HG03439 (cell line): ENCODE results near the gene HIVEP3.
"Not testable (repeated sequence)": the region's sequence is repeated elsewhere in the genome, so short reads cannot be mapped to it uniquely, and the experiment has no call there.

ENCODE experiments used
- ATAC-seq: cut with Tn5 transposase; IDR thresholded peaks from one replicate; pipeline ENCODE4 v1.9.1; 2021; ENCODE audit warnings: mild to moderate bottlenecking, moderate library complexity; ENCODE audit not compliant: unreplicated experiment

HIVEP3 gene

DNA sequence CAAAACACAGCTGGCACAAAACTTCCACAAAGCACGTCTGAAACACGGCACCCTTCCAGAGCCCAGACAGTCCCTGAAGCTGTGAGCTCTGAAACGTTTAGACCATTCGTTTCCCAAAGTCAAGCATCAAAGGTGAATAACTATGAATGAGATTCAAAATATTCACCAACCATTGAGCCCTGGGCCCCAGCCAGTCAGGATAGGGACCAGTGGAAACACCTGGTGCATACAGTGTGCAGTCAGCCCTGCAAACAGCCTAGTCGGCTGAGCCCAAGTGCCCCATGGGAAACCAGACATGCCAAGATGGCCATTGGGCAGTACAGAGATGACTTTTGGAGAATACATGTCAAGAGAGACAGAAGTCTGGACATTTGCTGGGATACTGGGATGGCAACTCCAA, 343.9 kb downstream of the HIVEP3 start:
- ATAC-seq = no peak

DNA sequence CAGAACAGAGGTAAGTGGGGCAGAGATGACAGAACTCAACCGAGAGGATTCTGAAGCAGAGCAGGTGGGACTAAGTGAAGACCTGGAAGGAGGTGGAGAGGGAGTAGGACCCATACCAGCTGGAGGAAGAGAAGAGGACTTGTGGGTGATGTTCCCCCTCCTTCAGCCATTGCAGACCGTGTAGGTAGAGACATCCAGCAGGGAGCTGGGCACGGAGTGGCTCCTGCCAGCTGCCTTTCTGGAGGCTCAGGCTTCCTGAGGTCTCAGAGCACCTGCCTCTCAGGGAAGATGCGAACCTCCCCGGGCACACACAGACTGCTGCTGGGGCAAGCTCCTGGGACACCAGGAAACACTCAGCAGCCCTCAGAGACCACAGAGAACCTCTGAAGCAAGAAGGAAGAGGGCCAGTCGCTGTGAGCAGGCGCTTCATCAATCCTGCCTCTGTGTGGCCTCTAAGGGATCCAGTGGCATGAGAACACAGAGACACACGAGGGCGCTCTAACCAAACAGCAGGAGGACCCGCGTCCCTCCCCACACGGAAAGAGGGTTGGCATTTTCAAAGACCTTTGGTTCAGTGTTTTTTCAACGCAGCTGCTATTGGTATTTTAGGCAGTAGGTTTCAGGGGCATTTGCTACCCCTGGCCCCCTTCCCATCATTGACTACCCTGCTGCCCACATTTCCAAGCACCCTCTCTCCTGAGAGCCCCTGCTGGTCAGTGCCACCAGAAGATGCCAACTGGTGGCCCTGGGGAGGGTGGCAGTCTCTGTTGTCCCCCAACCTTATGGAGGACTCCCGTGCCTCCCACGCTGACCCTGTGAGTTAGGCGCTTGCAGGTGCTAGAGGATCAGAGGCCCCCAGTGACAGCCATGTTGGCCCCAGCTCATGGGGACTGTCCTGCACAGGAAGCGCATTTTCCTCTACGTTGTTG, 344.7 kb downstream of the HIVEP3 start:
- no peak for ATAC-seq

DNA sequence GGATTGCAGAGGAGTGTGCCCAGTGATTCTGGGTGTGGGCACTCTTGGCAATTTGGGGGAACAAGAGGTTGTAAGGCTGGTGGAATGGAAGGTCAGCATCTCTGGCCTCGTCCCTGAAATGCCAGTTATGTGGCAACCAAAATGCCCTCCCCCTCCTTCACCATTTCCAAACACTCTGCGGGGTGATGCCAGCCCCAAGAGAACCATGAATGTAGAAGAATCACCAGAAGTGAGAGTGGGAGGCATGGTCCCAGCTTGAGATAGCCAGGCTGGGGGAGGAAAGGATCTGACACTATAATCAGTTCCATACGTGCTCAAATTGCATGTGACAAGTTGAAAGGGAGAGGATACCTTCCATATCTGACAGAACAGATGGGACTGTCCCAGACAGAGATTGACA, 345.5 kb downstream of the HIVEP3 start:
- no peak for ATAC-seq

DNA sequence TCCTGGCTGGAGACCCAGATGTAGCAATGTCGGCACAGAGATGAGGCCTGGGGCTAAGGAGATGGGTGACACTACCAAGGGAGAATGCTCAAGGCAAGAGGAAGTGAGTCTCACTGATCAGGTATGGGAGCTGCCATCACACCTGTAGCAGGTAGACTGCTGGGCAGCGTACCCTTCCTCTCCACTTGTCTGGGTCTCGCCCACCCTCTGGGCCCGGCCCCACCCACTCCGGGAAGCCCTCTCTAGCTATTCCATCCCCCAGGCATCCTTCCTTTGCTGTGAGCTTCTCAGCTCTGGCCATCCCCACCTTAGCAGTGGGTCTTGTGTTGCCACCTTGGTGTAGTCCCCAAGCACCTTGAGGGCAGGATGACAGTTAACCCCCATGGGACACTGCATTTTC, 346.5 kb downstream of the HIVEP3 start:
- ATAC-seq = no peak

DNA sequence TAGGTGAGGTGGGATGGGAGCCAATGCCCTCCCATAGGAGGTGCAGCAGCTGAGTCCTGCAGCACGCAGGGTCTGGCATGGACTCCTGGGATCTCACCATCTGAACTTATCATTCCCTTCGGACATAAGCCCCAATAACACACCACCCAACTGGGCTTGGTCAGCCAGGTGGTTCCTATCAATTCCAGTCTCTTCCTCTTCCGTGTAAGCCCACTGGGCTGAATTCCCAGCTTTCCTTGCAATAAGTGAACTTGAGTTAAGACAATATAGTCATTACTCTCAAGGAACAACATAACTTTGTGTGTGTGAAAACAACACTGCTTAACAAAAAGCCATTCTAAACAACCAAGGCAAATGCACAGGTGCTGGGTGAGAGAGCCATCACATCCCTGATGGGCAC, 347.7 kb downstream of the HIVEP3 start:
- no peak for ATAC-seq

- ATAC-seq = no peak
Measured at GRCh38 chr1:41568204-41568603, 350.5 kb downstream of the HIVEP3 start.

GRCh38 chr1:41566969-41567368, 351.8 kb downstream of the HIVEP3 start:
- ATAC-seq = no peak

- ATAC-seq = no peak
Measured at GRCh38 chr1:41566274-41566885, 352.3 kb downstream of the HIVEP3 start.

DNA sequence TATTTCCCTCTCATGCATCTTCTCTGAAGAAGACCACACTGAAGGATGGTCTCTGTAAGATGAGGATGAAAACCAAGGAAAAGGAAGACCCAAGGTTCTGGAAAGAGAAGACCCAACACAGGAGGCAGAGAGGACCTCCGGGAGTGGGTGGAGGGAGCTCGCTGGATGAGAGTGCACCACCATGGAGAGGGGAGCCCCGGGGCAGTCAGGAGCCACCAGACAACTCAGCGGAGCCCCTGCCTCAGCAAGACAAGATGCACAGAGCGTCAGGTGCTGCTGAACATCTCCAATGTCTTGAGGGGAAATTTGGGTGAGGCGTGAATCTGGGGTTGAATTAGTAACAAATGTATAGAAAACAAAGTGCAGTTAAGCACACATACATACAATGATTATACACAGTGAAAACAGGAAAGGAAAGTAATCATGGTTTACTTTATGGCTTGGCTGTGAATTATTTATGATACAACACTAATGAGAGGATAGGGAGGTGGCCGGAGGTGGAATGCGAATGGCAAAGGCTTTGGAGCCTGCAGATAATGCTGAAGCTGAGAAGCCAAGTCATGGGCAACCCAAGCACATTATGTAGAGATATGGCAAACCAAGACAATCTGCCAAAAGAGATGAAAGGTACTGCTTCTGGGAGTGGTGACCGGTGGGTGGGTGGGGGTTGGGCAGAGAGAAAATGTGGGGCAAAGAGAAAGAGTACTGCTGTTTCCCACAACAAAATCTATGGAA, 353.8 kb downstream of the HIVEP3 start:
- no peak for ATAC-seq

DNA sequence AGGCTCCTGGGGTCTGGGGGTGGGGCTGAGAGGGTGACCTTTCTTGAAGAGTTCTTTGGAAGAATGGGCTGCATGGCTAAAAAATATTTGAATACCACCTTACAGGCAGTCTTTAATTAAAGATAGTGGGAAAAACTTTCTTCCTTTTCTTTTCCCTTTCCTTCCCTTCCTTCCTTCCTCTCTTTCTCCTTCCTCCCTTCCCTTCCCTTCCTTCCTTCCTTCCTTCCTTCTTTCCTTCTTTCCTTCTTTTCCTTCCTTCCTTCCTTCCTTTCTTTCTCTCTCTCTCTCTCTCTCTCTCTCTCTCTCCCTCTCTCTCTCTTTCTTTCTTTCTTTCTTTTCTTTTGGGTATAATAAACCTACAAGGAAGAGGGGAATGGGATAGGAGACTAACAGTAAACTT, 356.4 kb downstream of the HIVEP3 start:
- ATAC-seq = no peak

GRCh38 chr1:41560931-41561330, 357.8 kb downstream of the HIVEP3 start:
- ATAC-seq = no peak

- ATAC-seq = no peak
Measured at GRCh38 chr1:41560496-41560895, 358.2 kb downstream of the HIVEP3 start.

DNA sequence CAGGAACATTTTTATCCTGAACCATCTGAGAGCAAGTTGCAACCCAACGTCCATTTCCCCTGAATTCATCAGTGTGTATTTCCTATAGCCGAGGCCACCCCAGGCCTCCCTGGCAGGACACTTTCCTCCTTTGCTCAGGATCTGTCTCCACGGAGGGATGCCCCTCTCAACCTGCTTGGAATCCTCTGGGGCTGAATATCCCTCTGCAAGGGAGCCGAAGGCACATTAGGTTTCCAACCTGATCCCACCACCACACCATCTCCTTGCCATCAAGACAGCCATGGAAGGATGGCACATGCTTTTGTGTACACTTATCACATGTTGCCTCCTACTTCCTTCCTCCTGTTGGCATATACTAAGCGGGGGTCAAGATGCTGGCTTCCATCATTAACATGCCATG, 359.4 kb downstream of the HIVEP3 start:
- no peak for ATAC-seq

- no peak for ATAC-seq
Measured at GRCh38 chr1:41558761-41559171, 360.0 kb downstream of the HIVEP3 start.

DNA sequence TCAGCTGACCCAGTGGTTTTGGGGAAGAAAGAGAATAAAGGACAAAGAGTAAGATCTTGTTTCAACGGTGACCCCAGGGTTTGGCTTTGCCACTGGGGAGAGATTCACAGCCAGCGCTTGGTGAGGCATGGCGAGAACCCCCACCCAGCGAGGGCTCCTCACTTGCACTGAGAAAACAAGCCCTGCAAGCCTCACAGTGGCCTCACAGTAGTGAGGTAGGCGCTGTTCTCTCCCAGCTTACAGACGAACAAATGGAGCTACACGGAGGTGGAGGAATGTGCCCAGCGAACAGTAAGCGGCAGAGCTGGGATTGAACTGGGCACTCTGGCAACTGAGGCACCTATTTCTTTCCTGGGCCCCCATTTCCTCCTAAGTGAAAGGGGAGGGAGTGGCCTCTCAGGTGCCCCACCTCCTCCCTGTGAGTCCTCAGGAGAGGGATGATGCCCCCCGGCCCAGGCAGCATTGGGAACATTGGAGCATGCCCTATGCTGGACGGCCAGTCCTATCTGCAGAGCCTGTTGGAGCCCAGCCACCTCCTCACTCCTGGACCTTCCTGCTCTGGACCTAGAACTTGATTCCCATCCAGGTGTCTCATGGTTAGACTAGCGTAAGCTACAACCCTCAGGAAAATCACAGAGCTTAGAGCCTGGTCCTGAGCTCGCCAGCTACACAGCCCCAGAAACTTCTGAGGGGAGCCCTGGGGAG, 360.8 kb downstream of the HIVEP3 start:
- ATAC-seq = no peak

GRCh38 chr1:41554746-41555145, 364.0 kb downstream of the HIVEP3 start:
- not testable (repeated sequence) for ATAC-seq

- no peak for ATAC-seq
Measured at GRCh38 chr1:41547781-41548560, 370.8 kb downstream of the HIVEP3 start.

DNA sequence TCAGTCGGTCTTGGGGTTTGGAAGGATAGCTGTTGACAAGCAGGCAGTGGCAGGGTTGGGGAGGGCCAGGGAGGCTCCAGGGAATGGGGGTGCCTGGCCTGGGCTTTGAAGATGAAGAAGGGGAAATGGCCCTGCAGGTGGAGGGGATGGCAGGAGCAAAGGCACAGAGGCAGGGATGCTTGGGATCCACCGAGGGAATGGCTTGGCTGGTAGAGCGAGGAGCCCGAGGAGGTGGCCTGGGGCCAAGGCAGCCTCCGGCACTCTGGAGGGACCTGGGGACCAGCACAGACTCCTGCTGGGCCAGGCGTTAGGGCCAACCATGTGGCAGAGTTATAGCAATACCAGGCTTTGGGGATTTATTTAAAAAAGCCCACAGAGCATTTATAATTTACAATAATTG, 371.4 kb downstream of the HIVEP3 start:
- no peak for ATAC-seq

DNA sequence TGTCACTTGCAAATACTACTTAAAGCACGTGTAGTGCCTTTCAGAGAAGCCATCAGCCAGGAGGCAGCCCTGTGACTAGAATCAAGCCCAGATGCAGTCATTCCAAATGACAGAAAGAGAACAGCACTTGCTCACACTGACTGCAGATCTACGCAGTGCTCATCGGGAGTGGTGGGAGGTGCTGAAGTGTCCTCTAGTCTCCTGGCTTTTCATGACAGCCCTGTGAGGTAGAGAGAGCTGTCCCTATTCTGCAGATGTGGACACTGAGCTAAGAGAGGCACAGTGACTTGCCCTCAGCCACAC, 371.9 kb downstream of the HIVEP3 start:
- ATAC-seq = no peak

DNA sequence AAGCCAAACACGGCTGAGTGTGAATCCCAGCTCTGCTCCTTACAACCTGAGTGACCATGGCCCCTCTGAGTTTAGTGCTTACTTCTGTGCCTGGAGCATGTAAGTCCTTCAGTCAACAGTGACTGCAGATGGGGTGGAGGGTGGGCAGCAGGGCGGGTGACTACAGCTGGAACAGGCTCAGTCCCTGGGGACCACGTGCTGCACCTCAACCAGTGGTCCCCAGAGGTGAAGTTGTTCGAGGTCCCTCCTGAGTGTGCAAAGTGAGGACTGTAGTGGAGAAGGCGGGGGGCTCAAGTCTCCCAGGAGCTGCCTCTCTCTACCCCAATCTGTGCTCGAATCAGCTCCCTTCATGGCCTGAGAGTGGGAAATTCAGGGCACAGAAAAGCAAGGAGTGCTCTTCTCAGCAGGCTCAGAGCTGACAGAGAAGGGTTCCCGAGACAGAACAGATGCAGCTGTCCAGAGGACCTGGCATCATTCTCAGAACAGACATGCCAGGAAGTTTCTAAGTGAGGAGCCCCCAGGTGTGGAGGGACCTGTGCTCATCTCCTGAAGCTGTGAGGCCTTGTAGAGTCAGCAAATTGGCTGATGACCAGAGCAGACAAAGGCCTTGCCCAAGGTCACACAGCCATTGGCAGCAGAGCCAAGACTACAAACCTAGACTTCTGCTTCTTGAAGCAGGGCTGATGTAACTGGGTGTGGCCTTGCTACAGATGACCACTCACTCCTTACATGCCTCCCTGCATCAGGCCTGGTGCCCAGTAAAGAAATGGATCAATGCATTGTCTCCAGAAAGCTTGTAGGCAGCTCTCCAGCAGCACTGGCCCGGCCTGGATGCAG, 372.5 kb downstream of the HIVEP3 start:
- no peak for ATAC-seq
